ENCODE measurements around the gene TCHP.

TCHP gene

GRCh38 chr12:109951136-109951535 is 51.1 kb downstream of the TCHP start:
- Histone ChIP-seq H3K27me3 (ENCODE audit: insufficient read depth, poor library complexity, severe bottlenecking) (no peaks in the 10 kb centered on the region), H3K36me3 (ENCODE audit: low read depth) (peaks cover 60% of the 10 kb centered on the region), H3K9me3 (ENCODE audit: severe bottlenecking) (no peaks in the 10 kb centered on the region), H3K4me1 (ENCODE audit: insufficient read depth, poor library complexity, severe bottlenecking) (peaks cover 6% of the 10 kb centered on the region), H3K4me3 (ENCODE audit: severe bottlenecking) (no peak overlapping the region), H3K27ac (ENCODE audit: poor library complexity, severe bottlenecking) (peak overlapping the region; percentile 62)
- ATAC-seq (ENCODE audit: low read depth), result peak; percentile 59; the same call in 2 of the 3 replicates
- DNase-seq (ENCODE audit: low spot score), result no peak
- no peak for TF ChIP-seq CTCF (IDR thresholded peaks at IDR 0.05; ENCODE audit: poor library complexity, severe bottlenecking)

GRCh38 chr12:109951751-109952150 is 51.7 kb downstream of the TCHP start:
- H3K4me1 ChIP-seq (ENCODE audit: insufficient read depth, poor library complexity, severe bottlenecking), result peaks cover 6% of the 10 kb centered on the region
- ATAC-seq (ENCODE audit: low read depth), result peak; percentile 95
- TF ChIP-seq CTCF (IDR thresholded peaks at IDR 0.05; ENCODE audit: poor library complexity, severe bottlenecking), result no peak
- peak overlapping the region; percentile 62 for H3K27ac ChIP-seq (ENCODE audit: poor library complexity, severe bottlenecking)
- no peak overlapping the region for H3K4me3 ChIP-seq (ENCODE audit: severe bottlenecking)
- peak; percentile 72 for DNase-seq (ENCODE audit: low spot score)
- no peaks in the 10 kb centered on the region for H3K27me3 ChIP-seq (ENCODE audit: insufficient read depth, poor library complexity, severe bottlenecking)
- H3K36me3 ChIP-seq (ENCODE audit: low read depth), result peaks cover 56% of the 10 kb centered on the region
- H3K9me3 ChIP-seq (ENCODE audit: severe bottlenecking), result no peaks in the 10 kb centered on the region

- no peaks in the 10 kb centered on the region for H3K27me3 ChIP-seq (ENCODE audit: insufficient read depth, poor library complexity, severe bottlenecking)
- DNase-seq (ENCODE audit: low spot score), result no peak
- peak; percentile 5; the same call in 1 of the 3 replicates for ATAC-seq (ENCODE audit: low read depth)
- H3K4me3 ChIP-seq (ENCODE audit: severe bottlenecking), result no peak overlapping the region
- H3K9me3 ChIP-seq (ENCODE audit: severe bottlenecking), result no peaks in the 10 kb centered on the region
- TF ChIP-seq CTCF (IDR thresholded peaks at IDR 0.05; ENCODE audit: poor library complexity, severe bottlenecking), result no peak
- H3K27ac ChIP-seq (ENCODE audit: poor library complexity, severe bottlenecking), result peak overlapping the region; percentile 62
- peaks cover 56% of the 10 kb centered on the region for H3K36me3 ChIP-seq (ENCODE audit: low read depth)
- H3K4me1 ChIP-seq (ENCODE audit: insufficient read depth, poor library complexity, severe bottlenecking), result peaks cover 6% of the 10 kb centered on the region
These were observed 52.2 kb downstream of the TCHP start for GRCh38 chr12:109952160-109952858.

GRCh38 chr12:109952873-109953272 is 52.8 kb downstream of the TCHP start:
- Histone ChIP-seq H3K4me1 (ENCODE audit: insufficient read depth, poor library complexity, severe bottlenecking) (peaks cover 6% of the 10 kb centered on the region), H3K27ac (ENCODE audit: poor library complexity, severe bottlenecking) (peak overlapping the region; percentile 62), H3K36me3 (ENCODE audit: low read depth) (peaks cover 56% of the 10 kb centered on the region), H3K27me3 (ENCODE audit: insufficient read depth, poor library complexity, severe bottlenecking) (no peaks in the 10 kb centered on the region), H3K9me3 (ENCODE audit: severe bottlenecking) (no peaks in the 10 kb centered on the region), H3K4me3 (ENCODE audit: severe bottlenecking) (no peak overlapping the region)
- no peak for TF ChIP-seq CTCF (IDR thresholded peaks at IDR 0.05; ENCODE audit: poor library complexity, severe bottlenecking)
- ATAC-seq (ENCODE audit: low read depth) (no peak), DNase-seq (ENCODE audit: low spot score) (no peak)

- TF ChIP-seq CTCF (IDR thresholded peaks at IDR 0.05; ENCODE audit: poor library complexity, severe bottlenecking), result no peak
- DNase-seq (ENCODE audit: low spot score) (no peak), ATAC-seq (ENCODE audit: low read depth) (no peak)
- Histone ChIP-seq H3K27ac (ENCODE audit: poor library complexity, severe bottlenecking) (no peak overlapping the region), H3K36me3 (ENCODE audit: low read depth) (peaks cover 54% of the 10 kb centered on the region), H3K9me3 (ENCODE audit: severe bottlenecking) (no peaks in the 10 kb centered on the region), H3K4me1 (ENCODE audit: insufficient read depth, poor library complexity, severe bottlenecking) (peaks cover 6% of the 10 kb centered on the region), H3K27me3 (ENCODE audit: insufficient read depth, poor library complexity, severe bottlenecking) (no peaks in the 10 kb centered on the region), H3K4me3 (ENCODE audit: severe bottlenecking) (no peak overlapping the region)
These were observed 53.6 kb downstream of the TCHP start for GRCh38 chr12:109953656-109954055.

Measured in RWPE2 (cell line).